GM21360 (cell line): ENCODE measurements around the gene KATNA1.
"Not testable (repeated sequence)": the region's sequence is repeated elsewhere in the genome, so short reads cannot be mapped to it uniquely, and the experiment has no call there.

Experiments
- ATAC-seq: cut with Tn5 transposase; IDR thresholded peaks from one replicate; pipeline ENCODE4 v1.9.1; 2021; ENCODE audit warnings: mild to moderate bottlenecking, moderate library complexity; ENCODE audit not compliant: unreplicated experiment

Gene KATNA1

GRCh38 chr6:149648148-149649145 is at the start of gene KATNA1:
TSS of gene KATNA1 (minus strand) at chr6:149648714. CDS start at chr6:149638547, 10,167 bp downstream.
- peak; percentile 87 for ATAC-seq

GRCh38 chr6:149698175-149698574 is 49.7 kb upstream of the KATNA1 start:
- no peak for ATAC-seq

GRCh38 chr6:149696901-149697300 is 48.4 kb upstream of the KATNA1 start:
- no peak for ATAC-seq

- ATAC-seq: no peak
These were observed 46.4 kb upstream of the KATNA1 start for GRCh38 chr6:149694921-149695320.

- ATAC-seq: no peak
These were observed 42.7 kb upstream of the KATNA1 start for GRCh38 chr6:149691201-149691600.

- ATAC-seq: no peak
These were observed 37.7 kb upstream of the KATNA1 start for GRCh38 chr6:149686230-149686629.

- ATAC-seq: no peak
These were observed 34.8 kb upstream of the KATNA1 start for GRCh38 chr6:149683256-149683859.

GRCh38 chr6:149681845-149682244 is 33.3 kb upstream of the KATNA1 start:
- not testable (repeated sequence) for ATAC-seq

- ATAC-seq: no peak
These were observed 32.7 kb upstream of the KATNA1 start for GRCh38 chr6:149681209-149681608.

- no peak for ATAC-seq
These were observed 32.0 kb upstream of the KATNA1 start for GRCh38 chr6:149680503-149680902.

GRCh38 chr6:149672265-149672664 is 23.8 kb upstream of the KATNA1 start:
- ATAC-seq: not testable (repeated sequence)

- ATAC-seq: no peak
These were observed 11.5 kb upstream of the KATNA1 start for GRCh38 chr6:149660028-149660427.

- ATAC-seq: no peak
These were observed 8.9 kb upstream of the KATNA1 start for GRCh38 chr6:149657441-149657840.

- ATAC-seq: no peak
These were observed 2.5 kb upstream of the KATNA1 start for GRCh38 chr6:149651056-149651455.

- no peak for ATAC-seq
These were observed 1.9 kb downstream of the KATNA1 start for GRCh38 chr6:149646599-149646998.

- no peak for ATAC-seq
These were observed 5.5 kb downstream of the KATNA1 start for GRCh38 chr6:149642829-149643580.

GRCh38 chr6:149636124-149636523 is 12.4 kb downstream of the KATNA1 start:
- ATAC-seq: no peak

GRCh38 chr6:149634315-149634714 is 14.2 kb downstream of the KATNA1 start:
- no peak for ATAC-seq

- ATAC-seq: peak; percentile 86
These were observed 19.5 kb downstream of the KATNA1 start for GRCh38 chr6:149628875-149629510.

- no peak for ATAC-seq
These were observed 20.8 kb downstream of the KATNA1 start for GRCh38 chr6:149627672-149628071.

GRCh38 chr6:149615805-149616204 is 32.7 kb downstream of the KATNA1 start:
- no peak for ATAC-seq
